Smooth muscle cell of the brain vasculature (primary cell): ENCODE results near the gene PTMS.

Experiments
- DNase-seq: peaks from one replicate; pipeline ENCODE4 v3.0.0-alpha.2; 2012; ENCODE audit warnings: low read depth, low spot score

The PTMS gene

DNA sequence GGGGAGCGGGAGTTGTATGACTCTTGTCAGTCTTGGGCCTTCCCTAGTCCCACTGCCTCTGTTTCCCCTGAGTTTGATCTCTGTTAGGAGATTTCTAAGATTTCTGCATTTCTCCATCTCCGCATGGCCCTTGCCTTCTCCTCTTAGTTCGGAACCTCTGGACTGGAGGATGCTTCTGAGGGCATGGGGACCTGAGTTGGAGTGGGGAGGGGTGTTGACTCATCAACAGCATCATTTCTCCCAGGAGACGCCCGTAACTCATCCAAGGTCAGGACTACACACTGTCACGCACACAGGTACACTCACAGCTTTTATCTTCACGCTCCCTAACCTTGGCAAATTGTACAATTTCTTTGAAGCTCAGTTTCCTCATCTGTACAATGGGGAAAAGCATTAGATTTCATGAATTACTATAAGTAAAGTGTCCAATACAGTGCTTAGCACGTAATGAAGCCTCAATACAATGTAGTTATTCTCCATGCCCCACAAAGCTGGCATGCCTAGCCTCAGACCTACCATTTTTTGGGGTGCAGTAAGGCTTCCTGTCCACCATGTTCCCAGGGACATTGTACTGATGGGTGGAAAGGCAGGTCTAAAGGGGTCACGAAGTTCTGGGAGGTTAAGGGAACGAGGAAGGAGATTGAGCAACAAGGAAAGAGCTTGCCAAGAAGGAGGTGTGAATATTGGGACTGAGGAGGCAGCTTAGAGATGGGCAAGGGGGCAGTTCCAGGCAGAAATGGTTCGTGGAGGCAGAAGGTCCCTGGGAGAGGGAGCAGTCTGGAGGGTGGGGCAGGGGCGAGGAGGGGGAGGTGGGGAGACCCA lies 5.6 kb downstream of the PTMS start:
- no peak for DNase-seq

- DNase-seq, result no peak
Measured at GRCh38 chr12:6772331-6772695, 6.2 kb downstream of the PTMS start, which contains the start of gene LAG3. Gene LAG3, plus strand, starts transcription at chr12:6772520. Its CDS starts 333 bp downstream, at chr12:6772853.

DNA sequence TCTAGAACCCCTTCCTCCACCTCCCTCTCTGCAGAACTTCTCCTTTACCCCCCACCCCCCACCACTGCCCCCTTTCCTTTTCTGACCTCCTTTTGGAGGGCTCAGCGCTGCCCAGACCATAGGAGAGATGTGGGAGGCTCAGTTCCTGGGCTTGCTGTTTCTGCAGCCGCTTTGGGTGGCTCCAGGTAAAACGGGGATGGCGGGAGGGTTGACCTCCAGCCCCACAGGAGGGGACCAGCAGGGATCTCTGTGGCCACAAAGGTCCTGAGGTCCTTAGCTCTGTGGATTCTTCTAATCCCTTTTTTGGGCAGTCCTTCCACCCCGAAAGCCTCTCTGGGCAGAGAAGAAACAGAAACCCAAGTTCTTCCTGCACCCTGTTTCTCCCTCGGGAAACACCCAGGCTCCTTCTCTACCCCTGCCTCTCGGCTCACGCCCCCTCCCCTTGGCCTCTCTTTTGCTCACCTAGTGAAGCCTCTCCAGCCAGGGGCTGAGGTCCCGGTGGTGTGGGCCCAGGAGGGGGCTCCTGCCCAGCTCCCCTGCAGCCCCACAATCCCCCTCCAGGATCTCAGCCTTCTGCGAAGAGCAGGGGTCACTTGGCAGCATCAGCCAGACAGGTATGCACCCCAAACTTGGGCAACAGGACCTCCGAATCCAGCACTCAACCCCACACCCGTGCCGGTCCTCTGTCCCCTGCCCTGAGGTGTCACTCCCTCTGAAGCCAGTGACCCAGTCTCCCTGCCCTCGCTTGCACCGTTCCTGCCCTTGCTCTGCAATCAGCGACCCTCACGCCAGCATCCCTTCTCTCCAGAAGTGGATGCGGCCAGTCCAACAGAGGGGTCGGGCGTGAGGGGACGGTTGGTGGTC lies 6.8 kb downstream of the PTMS start:
- DNase-seq, result no peak

DNA sequence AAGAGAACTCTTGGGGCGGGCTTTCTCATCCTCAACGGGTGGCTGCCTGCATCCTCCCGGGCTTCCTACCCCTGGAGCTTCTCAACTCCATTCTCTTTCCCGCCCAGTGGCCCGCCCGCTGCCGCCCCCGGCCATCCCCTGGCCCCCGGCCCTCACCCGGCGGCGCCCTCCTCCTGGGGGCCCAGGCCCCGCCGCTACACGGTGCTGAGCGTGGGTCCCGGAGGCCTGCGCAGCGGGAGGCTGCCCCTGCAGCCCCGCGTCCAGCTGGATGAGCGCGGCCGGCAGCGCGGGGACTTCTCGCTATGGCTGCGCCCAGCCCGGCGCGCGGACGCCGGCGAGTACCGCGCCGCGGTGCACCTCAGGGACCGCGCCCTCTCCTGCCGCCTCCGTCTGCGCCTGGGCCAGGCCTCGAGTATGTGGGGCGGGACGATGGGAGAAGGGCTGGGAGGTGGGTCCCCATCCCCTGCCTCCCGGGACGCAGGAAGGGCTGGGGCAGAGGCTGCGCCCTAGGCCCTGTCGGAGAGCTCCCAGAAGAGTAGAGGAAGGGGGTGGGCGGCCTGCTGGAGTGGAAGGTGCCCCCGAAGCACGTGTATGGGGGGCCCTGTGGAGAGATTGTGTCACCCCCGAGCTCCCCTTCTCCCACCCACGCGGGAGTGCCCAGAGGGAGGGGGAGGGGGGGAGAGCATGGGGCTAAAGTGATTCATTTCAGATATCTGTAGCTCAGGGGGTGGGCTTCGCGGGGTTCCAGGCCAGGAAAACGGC lies 7.6 kb downstream of the PTMS start:
- no peak for DNase-seq

DNA sequence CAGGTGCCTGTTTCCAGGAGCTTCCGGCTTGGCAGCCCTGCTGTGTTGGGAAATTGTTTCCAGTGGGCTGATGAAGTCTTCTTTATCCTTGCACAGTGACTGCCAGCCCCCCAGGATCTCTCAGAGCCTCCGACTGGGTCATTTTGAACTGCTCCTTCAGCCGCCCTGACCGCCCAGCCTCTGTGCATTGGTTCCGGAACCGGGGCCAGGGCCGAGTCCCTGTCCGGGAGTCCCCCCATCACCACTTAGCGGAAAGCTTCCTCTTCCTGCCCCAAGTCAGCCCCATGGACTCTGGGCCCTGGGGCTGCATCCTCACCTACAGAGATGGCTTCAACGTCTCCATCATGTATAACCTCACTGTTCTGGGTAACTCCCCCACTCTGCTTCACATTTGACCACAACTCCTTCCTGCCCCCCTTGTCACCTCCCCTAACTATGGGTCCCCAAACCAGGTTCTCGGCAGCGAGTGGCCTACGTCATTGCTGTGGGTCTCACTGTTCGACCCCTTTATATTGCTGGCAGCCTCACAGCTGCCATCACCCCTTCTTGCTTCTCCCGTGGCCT lies 8.4 kb downstream of the PTMS start:
- DNase-seq, result no peak

- DNase-seq, result no peak
Measured at GRCh38 chr12:6775185-6776174, 9.3 kb downstream of the PTMS start.

DNA sequence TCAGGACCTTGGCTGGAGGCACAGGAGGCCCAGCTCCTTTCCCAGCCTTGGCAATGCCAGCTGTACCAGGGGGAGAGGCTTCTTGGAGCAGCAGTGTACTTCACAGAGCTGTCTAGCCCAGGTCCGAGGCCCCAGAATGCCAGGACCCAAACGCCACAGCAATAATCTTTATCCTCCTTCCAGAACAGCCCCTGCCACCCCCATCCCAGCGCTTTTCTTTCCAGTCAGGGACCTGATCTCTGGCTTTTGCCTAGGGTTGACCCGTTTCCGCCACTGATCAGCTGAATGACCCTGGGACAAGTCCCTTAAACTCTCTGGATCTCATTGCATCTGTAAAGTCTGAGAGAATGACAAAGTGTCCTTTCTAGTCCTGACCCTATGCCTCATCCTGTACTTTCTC lies 11.2 kb downstream of the PTMS start:
- no peak for DNase-seq

- DNase-seq, result no peak
Measured at GRCh38 chr12:6778217-6778573, 12.0 kb downstream of the PTMS start.

GRCh38 chr12:6778574-6779550 lies 12.7 kb downstream of the PTMS start:
- DNase-seq, result peak; percentile 84

- no peak for DNase-seq
Measured at GRCh38 chr12:6779708-6780432, 13.7 kb downstream of the PTMS start.

DNA sequence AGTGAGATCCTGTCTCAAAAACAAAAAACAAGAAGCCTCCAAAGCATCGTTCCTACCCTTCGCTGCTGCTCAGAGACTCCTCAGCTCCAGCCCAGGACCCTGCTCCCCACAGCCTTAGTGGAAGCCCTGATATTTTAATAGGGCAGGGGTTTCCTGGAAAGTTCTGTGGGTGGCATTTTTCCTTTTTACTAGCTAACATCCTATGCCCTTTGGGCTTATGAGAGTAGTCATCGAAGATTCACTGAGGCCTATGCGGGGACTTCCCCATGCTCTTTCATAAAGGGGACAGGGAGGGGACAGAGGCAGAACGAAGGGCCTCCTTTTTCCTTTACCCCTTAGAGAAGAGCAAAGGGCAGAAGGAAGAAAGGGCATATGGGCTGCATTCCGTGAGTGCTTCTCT lies 14.4 kb downstream of the PTMS start:
- no peak for DNase-seq

GRCh38 chr12:6782119-6782518 lies 16.0 kb downstream of the PTMS start:
- DNase-seq, result no peak

- DNase-seq, result no peak
Measured at GRCh38 chr12:6782850-6783566, 16.8 kb downstream of the PTMS start.

DNA sequence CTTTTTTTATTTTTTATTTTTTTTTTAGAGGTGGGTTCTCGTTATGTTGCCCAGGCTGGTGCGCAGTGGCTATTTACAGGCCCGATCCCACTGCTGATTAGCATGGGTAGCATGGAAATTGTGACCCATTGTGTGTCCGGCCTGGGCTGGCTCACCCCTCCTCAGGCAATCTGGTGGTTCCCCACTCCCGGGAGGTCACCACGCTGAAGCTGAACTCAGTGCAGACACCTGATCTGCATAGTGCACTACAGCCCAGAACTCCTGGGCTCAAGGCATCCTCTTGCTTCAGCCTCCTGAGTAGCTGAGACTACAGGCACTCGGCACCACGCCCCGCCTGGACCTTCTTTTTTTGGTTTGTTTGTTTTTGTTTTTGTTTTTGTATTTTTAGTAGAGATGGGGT lies 17.7 kb downstream of the PTMS start:
- no peak for DNase-seq

DNA sequence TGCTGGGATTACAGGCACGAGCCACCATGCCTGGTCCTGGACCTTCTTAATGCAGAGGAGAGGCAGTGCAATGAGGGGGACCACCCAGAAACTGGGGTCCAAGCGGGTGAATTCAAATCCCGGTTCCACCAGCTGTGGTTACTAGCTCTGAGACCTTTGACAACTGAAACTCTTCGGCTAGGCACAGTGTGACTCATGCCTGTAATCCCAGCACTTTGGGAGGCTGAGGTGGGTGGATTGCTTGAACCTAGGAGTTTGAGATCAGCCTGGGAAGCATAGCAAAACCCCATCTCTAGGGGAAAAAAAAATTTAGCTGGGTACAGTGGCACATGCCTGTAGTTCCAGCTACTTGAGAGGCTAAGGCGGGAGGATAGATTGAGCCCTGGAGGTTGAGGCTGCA lies 18.1 kb downstream of the PTMS start:
- no peak for DNase-seq

DNA sequence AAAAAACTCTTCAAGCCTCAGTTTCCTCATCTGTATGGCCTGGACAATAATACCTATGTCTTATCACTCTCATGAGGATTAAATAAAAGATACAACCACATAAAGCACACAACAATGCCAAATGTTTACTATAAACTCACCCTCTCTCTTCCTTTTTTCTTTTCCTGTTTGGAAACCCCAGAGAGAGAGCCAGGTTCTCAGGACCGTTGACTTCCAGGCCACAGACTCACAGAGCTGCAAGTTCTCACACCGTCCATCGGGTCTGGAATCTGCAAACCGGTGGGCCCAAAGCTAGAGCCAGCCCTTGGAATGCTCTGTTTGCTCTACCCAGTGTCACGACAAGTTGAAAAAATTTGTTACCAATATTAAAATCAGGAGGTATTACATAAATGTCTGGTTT lies 18.6 kb downstream of the PTMS start:
- DNase-seq, result no peak

DNA sequence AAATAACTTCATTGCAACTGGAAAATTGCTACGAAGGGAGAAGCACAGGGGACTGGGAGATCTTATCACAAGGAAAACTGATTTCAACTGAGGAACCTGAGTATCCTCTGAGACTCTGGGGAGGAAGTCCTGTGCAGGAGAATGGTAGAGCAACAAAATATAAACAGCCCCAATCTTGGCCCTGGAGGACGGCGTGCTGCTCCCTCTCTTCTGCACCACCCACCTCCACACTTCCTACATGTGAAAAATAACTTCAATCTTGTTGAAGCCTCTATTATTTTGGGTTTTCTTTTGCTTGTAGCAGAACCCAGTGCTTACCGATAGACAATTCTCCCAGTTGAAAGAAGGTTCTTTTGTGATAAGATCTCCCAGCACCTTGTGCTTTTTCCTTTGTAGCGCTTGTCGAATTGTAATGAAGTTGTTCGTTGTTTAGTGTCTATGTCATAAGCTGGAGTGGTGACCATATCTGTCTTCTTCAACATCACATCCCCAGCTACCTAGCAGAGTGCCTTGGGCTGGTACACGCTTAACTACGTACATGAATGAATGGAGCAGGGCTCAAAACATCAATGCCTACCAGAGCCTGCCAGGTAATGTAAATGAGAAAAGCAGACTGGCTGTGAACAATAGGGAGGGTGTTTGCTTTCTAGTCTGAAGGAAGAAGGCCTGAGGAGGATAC lies 20.4 kb downstream of the PTMS start:
- no peak for DNase-seq

DNA sequence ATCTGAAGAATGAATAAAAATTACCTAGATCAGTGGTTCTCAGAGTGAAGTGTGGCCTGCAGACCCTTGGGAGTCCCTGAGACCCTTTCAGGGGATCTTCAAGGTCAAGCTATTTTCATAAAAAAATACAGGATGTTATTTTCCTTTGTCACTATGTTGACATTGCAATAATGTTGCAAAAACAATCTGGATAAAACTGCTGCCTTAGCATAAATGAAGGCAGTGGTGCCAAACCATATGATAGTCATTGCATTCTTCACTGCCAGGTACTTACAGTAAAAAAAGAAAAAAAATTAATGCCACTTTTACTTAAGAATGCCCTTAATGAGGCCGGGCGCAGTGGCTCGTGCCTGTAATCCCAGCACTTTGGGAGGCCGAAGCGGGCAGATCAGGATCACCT lies 21.1 kb downstream of the PTMS start:
- no peak for DNase-seq
